GM04503 (cell line): ENCODE measurements around the gene ZW10.
A peak's percentile ranks its signal among the peaks of the same experiment; 100 is the strongest.

Experiments used
- DNase-seq: peaks from one replicate; pipeline ENCODE4 v3.0.0-alpha.2; 2012; ENCODE audit warnings: low read depth

Gene ZW10

DNA sequence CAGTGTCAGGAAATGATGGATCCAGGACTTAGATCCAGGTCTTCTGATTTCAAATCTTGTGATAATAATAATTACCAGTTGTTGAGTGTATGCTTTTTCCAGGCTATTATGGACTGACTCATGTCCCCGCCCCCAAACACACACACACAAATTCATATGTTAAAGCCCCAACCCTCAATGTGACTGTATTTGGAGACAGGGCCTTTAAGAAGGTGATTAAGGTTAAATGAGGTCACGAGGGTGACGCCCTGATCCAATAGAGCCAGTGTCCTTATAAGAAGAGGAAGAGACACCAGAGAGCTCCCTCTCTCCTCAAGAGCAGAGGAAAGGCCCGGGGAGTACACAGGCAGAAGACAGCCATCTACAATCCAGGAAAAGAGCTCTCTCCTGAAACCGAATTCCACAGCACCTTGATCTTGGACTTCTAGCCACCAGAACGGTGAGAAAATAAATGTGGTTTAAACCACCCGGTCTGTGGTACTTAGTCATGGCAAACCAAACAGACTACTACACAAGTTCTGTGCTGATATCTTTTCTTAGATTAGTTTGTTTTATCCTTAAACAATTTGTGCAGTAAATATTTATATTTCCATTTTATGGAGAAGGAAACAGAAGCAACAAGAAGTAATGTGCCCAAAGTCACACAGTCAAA lies 75.6 kb downstream of the ZW10 start:
- DNase-seq = no peak

DNA sequence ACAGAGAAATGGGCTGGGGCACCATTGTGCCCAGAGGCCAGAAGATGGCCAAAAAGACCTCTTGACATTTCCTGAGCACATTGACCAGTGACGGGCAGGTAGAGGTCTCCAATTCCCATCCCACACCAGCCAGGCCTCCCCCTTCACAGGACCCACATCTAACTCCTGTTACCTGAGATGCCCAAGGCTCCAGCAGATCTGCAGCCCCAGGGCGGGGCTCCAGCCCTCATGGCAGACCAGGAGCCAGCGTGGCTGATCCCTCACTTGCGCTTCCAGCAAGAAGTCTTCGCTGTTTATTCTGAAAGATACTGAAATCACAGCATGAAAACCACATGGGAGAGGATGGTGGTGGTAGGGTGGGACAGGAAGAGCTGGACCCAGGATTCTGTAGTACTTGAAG lies 76.4 kb downstream of the ZW10 start:
- no peak for DNase-seq

DNA sequence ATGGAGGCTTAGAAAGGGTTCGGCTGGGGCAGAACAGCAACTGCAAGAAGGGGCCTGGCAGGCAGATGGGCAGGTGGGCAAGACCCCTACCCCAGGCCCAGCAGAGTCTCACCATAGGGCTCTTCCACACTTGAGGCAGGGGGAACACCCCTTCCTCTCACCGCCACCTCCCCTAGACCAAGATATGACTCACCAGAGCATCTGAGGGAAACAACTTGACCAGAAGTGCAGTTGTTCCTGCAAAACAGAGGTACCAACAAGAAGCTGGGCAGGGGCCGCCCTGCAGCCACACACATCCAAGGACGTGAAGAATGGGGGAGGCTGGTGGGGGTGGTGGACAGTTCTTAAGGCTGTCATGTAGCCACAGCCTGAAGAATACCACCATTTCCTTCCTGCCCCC lies 78.3 kb downstream of the ZW10 start:
- DNase-seq = no peak

GRCh38 chr11:113694390-113694789 lies 79.1 kb downstream of the ZW10 start:
- no peak for DNase-seq

GRCh38 chr11:113693030-113693429 lies 80.5 kb downstream of the ZW10 start:
- DNase-seq = no peak

DNA sequence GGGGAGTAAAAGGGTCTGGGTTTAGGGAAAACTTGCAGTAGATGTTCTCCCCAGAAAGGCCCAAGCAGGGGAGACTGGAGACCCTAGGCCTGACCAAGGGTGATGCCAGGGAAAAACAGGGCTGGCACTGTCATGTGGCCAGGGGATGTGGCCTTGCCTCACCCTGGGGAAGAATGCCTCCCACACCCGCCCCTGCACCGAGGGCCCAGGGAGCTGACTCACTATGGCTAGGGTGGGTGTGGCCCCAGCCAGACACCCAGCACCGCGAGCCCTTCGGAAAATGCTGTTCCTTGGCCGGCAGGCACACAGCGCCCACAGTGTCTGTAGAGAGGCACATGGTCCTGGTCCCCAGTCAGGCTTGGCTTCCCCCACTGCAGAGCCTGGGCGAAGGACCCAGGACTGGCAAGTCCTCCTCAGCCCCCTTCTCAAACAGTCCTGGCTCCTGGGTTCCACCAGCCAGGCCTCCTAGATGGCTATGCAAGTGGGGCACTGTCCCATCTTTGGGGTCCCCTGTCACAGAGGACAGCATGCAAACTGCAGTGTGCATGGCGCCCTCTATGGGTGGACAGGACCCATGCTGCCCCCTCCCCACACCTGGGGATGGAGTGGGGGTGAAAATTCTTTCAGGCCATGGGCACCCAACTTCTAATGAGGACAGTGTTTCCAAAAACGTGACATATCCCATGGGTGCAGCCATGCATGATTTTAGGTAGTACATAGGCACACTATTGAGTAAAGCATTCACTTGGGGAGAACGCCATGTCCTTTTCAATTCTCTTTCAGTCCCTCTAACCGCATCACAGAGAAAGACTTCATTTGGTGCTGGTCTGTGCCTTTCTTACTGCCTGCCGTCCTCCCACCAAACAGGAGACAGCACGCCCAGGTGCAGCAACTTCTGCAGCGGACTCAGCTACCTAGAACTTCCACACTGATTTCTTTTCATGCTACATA lies 82.6 kb downstream of the ZW10 start:
- DNase-seq = peak; percentile 34

GRCh38 chr11:113689768-113690618 lies 83.5 kb downstream of the ZW10 start:
- no peak for DNase-seq

- no peak for DNase-seq
Measured at GRCh38 chr11:113685654-113686359, 87.7 kb downstream of the ZW10 start.

DNA sequence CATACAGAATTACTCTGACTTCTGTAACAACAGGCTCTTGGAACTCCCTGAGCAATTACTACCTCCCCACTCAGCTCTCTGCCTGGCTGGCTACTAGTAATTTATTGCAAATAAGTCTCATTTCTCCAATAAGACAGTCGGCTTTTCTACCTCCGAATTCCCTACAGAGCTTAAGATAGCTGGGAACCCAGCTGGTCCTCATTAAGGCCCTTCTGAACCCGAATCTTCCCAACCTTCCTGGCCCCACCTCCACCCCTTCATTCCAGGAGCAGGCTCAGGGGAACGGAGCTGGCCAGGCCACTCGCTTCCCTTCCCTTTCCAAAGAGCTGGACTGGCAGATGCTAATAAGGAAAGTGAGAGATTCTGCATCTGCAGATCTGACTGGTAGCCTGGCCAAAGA lies 89.0 kb downstream of the ZW10 start:
- no peak for DNase-seq

DNA sequence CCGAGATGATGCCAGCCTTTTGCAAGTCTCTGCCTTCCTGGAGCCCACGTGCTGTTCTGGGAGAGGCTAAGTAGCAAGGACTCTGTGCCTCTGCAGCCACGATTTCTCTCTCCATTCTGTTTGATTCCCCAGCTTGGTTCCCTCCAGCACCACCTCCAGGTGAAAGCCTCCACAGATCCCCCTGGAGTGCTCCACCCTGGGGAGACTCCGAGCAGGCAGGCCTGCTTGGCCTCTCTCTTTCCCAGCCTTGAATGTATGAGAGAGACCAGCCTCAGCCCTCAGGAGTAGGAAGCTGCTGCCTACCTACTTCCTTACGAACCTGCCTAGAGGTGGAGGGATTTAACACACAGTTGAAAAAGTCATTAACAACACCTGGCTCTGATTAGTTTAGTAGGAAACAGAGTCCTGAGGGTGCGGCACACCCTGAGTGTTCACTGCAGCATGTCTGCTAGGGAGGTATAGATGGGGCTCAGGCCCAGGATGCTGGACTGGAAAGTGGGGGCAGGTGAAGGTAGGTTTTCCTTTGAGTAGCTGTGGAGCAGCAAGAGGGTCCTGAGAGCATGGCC lies 89.9 kb downstream of the ZW10 start:
- no peak for DNase-seq
